H1 (cell line): ENCODE measurements around the gene NFATC1. TPM values are rescaled to one million over a fixed set of nuclear protein-coding genes. Genes with fewer than 3 reads are reported as not detected.

ENCODE experiments used
- CBX5 ChIP-seq: fragments of 300-800, 300-1000 bp; sonication (generic); IDR thresholded peaks from 2 replicates; pipeline ENCODE4 v1.7.1; 2016; ENCODE audit warnings: antibody characterized with exemption, low read length, low read depth
- CEBPB ChIP-seq: IDR thresholded peaks from 2 replicates; pipeline ENCODE4 v1.6.1; 2012; ENCODE audit warnings: low read depth, low read length
- MAX ChIP-seq: IDR thresholded peaks from 2 replicates; pipeline ENCODE4 v1.6.1; 2012; ENCODE audit warnings: inconsistent platforms
- POLR2A ChIP-seq, 2 experiments: IDR thresholded peaks; 1 replicate in 1 of 2; 2 replicates in 1 of 2; pipeline ENCODE4 v1.6.1; 2011; ENCODE audit warnings: low read depth in 2 of 2, low read length in 2 of 2, mild to moderate bottlenecking in 2 of 2; ENCODE audit errors: control extremely low read depth in 1 of 2
- RAD21 ChIP-seq, 2 experiments: IDR thresholded peaks in 1 of 2; conservative IDR thresholded peaks in 1 of 2; 2 replicates each; pipeline ENCODE4 v1.6.1; 2011; ENCODE audit warnings: low read depth in 2 of 2, low read length in 2 of 2, improper control_type of control experiment in 1 of 2, inconsistent platforms in 1 of 2, mild to moderate bottlenecking in 1 of 2, moderate library complexity in 1 of 2
- SIN3A ChIP-seq, 2 experiments: IDR thresholded peaks in 1 of 2; conservative IDR thresholded peaks in 1 of 2; 2 replicates each; pipeline ENCODE4 v1.6.1; 2011 to 2012; ENCODE audit warnings: low read length in 2 of 2, improper control_type of control experiment in 1 of 2, low read depth in 1 of 2, mild to moderate bottlenecking in 1 of 2
- SP2 ChIP-seq: IDR thresholded peaks from 2 replicates; pipeline ENCODE4 v1.6.1; 2012; ENCODE audit warnings: mild to moderate bottlenecking, low read length, inconsistent platforms
- TEAD4 ChIP-seq: IDR thresholded peaks from 2 replicates; pipeline ENCODE4 v1.6.1; 2012; ENCODE audit warnings: low read depth, low read length, inconsistent platforms, mixed read lengths
- polyA plus RNA-seq, 7 experiments: library from polyadenylated mRNA; depleted of rRNA in 3 of 7; stranded (reverse) in 5 of 7; unstranded in 2 of 7; fragments of >200 nt in 5 of 7; fragments of 200-250 nt in 2 of 7; gene quantifications; 1 replicate in 5 of 7; 2 replicates in 1 of 7; 4 replicates in 1 of 7; pipeline versions ENCODE4 v1.2.1 to v1.2.3, GENCODE V29; 2011 to 2013; ENCODE audit warnings: missing spikeins in 2 of 7, mixed read lengths in 2 of 7
- total RNA-seq: library from RNA; stranded (reverse); fragmentation: NEBNext Ultra II Directional; extraction: Animal tissue kit (Norgen Biotek cat#: 25700); gene quantifications from 2 replicates; pipeline ENCODE4 v1.2.1, GENCODE V29; 2021

NFATC1 gene
- total and polyA plus RNA-seq, 2 of the 8 experiments (the other 6 are each of a cell fraction or from before 2014, with no cell fraction given): 2.0 to 6.6 TPM

- TF ChIP-seq CBX5 (no peak), RAD21 (IDR thresholded peaks at IDR 0.05 in 1 of 2, conservative IDR thresholded peaks at IDR 0.05 in 1 of 2; ENCODE audit: low read depth in 2 of 2, low read length in 2 of 2) (no peak), CEBPB (no peak), SIN3A (conservative IDR thresholded peaks at IDR 0.05 in 1 of 2, IDR thresholded peaks at IDR 0.05 in 1 of 2; ENCODE audit: low read depth in 1 of 2, low read length in 2 of 2) (no peak), POLR2A (IDR thresholded peaks at IDR 0.05; ENCODE audit: control extremely low read depth in 1 of 2, low read depth in 2 of 2, low read length in 2 of 2) (no peak), SP2 (no peak), MAX (no peak), TEAD4 (no peak)
Observed at GRCh38 chr18:79558196-79558932, 162.6 kb downstream of the NFATC1 start (continued).
